ENCODE data around the gene SIGLEC6. TPM values are rescaled to one million over a fixed set of nuclear protein-coding genes. Genes with fewer than 3 reads are reported as not detected.

Gene SIGLEC6
- total RNA-seq, 6 experiments from 2014 or later, result not detected

- TF ChIP-seq POLR2A (IDR thresholded peaks at IDR 0.05), result no peak
- Histone ChIP-seq H3K27ac (no peak overlapping the region), H3K4me3 (no peak overlapping the region), H3K9me3 (no peaks in the 10 kb centered on the region), H3K27me3 (no peaks in the 10 kb centered on the region), H3K4me1 (no peaks in the 10 kb centered on the region), H3K36me3 (no peaks in the 10 kb centered on the region)
- DNase-seq (no peak), ATAC-seq (no peak)
- intact Hi-C loops (cut with DNase I), result no loop called here
- WGBS (ENCODE audit: insufficient coverage, low coverage, low lambda C conversion rate, missing lambda C conversion rate), result 37% methylated on average over 5 of the region's 5 CpGs
Measured at GRCh38 chr19:51548213-51548651, 16.8 kb upstream of the SIGLEC6 start.

DNA sequence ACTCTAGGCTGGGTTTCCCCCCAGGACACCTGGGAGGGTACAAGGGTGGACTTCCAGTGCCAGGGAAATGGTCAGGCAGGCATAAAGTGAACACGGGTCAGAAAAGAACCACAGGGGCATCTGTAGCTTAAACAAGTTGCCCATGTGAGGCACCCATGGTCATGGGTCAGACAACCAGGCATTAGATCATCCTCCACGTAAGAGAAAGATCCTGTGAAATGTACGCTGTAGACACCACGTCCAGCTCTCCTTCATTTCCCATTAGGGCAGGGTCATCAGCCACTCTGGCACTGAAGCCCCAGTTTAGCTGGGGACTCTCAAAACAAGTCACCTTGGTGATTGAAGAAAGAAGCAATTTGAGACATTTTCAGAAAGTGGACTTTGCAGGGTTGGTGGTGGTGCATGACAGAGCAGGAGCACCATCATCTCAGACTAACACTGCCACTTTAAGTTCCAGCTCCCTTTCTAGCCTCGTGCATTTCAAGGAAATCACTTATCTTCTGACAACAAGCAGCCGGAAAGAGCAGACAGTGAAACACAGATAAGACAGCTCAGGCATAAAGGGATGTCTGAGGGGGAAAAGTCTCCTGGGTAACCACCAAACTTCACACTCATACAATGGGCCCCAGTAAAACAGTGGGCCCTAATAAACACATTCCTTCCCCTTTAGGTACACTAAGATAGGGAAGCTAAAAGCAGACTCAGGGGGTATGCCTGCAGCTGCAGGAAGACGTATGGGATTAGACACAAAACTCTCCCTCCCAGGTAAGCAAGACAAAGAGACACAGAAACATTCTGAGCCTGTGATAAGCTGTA is 16.1 kb upstream of the SIGLEC6 start:
- WGBS (ENCODE audit: insufficient coverage, low coverage, low lambda C conversion rate, missing lambda C conversion rate), result 8% methylated on average over 4 of the region's 7 CpGs
- Histone ChIP-seq H3K27ac (no peak overlapping the region), H3K27me3 (no peaks in the 10 kb centered on the region), H3K4me1 (no peaks in the 10 kb centered on the region), H3K9me3 (no peaks in the 10 kb centered on the region), H3K4me3 (no peak overlapping the region), H3K36me3 (no peaks in the 10 kb centered on the region)
- DNase-seq, result no peak
- TF ChIP-seq, protein P1, sequence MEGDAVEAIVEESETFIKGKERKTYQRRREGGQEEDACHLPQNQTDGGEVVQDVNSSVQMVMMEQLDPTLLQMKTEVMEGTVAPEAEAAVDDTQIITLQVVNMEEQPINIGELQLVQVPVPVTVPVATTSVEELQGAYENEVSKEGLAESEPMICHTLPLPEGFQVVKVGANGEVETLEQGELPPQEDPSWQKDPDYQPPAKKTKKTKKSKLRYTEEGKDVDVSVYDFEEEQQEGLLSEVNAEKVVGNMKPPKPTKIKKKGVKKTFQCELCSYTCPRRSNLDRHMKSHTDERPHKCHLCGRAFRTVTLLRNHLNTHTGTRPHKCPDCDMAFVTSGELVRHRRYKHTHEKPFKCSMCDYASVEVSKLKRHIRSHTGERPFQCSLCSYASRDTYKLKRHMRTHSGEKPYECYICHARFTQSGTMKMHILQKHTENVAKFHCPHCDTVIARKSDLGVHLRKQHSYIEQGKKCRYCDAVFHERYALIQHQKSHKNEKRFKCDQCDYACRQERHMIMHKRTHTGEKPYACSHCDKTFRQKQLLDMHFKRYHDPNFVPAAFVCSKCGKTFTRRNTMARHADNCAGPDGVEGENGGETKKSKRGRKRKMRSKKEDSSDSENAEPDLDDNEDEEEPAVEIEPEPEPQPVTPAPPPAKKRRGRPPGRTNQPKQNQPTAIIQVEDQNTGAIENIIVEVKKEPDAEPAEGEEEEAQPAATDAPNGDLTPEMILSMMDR (IDR thresholded peaks at IDR 0.05), result no peak
- TF ChIP-seq POLR2A (IDR thresholded peaks at IDR 0.05), result no peak
- ATAC-seq, result peak in 2 of 4 donors; percentile 25 to 37
- intact Hi-C loops (cut with DNase I), result no loop called here

- DNase-seq (no peak), ATAC-seq (peak; percentile 11 to 72 (median 58))
- H3K36me3 ChIP-seq, result no peaks in the 10 kb centered on the region
- 30% methylated on average over 10 of the region's 10 CpGs for WGBS (ENCODE audit: insufficient coverage, low coverage, low lambda C conversion rate, missing lambda C conversion rate)
- H3K27me3 ChIP-seq, result no peaks in the 10 kb centered on the region
- intact Hi-C loops (cut with DNase I), result no loop called here
- H3K4me1 ChIP-seq, result no peaks in the 10 kb centered on the region
- H3K4me3 ChIP-seq, result no peak overlapping the region
- no peaks in the 10 kb centered on the region for H3K9me3 ChIP-seq
- no peak overlapping the region for H3K27ac ChIP-seq
- no peak for TF ChIP-seq POLR2A (IDR thresholded peaks at IDR 0.05)
- TF ChIP-seq, protein P1 (IDR thresholded peaks at IDR 0.05), result no peak
Measured at GRCh38 chr19:51546650-51547396, 15.4 kb upstream of the SIGLEC6 start.

DNA sequence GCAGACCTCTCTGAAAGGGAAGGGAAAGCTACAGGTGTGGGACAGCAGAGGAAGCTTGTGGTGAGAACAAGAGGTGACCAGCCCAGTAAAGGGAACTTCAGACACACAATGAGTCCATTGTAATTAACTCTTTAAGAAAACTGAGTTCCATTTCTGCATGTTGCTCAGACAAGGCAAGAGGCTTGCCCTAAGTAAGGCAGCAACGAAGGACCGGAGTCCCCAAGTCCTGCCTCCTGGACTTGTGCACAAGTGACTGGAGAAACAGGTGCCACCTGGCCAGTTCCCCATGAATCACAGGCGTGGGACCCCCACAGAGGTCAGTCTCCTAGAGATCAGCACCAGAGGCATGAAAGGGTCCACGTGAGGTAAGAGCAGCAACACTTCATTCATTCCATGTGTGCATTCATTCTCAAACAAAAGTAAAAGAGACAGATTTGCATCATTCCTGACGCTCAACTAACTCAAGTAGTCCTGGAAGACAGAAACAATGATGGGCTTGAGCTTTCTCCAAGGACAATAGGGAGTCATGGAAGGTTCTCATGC is 14.7 kb upstream of the SIGLEC6 start:
- no peak for ATAC-seq
- Histone ChIP-seq H3K4me1 (no peaks in the 10 kb centered on the region), H3K4me3 (no peak overlapping the region), H3K9me3 (no peaks in the 10 kb centered on the region), H3K27me3 (no peaks in the 10 kb centered on the region), H3K36me3 (no peaks in the 10 kb centered on the region), H3K27ac (no peak overlapping the region)
- intact Hi-C loops (cut with DNase I), result no loop called here
- WGBS (ENCODE audit: insufficient coverage, low coverage, low lambda C conversion rate, missing lambda C conversion rate), result 22% methylated on average over 3 of the region's 5 CpGs
- TF ChIP-seq, protein P1 (IDR thresholded peaks at IDR 0.05), result no peak
- DNase-seq, result no peak

DNA sequence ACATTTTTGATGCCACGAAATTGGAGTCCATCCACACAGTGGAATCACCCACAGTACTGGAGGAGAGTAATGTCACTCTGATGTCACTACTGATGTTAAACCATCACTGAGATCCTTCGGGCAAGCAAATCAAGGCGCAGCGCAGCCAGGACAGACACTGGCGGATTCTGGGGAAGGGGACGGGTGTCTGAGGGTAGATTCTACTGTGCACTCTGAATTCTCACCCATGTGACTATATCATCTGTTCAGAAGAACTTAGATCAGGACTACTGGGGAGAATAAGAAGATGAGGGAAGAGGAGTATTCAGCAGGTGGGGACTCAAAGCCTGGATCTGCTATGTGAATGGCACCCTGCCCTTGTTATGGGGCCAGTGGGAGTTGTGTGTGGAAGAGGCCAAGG is 12.6 kb upstream of the SIGLEC6 start:
- no peaks in the 10 kb centered on the region for H3K36me3 ChIP-seq
- no peak for TF ChIP-seq POLR2A (IDR thresholded peaks at IDR 0.05)
- TF ChIP-seq, protein P1 (IDR thresholded peaks at IDR 0.05), result no peak
- ATAC-seq, result no peak
- no peak overlapping the region for H3K27ac ChIP-seq
- no peaks in the 10 kb centered on the region for H3K4me1 ChIP-seq
- no peak for DNase-seq
- 62% methylated on average over 6 of the region's 6 CpGs for WGBS (ENCODE audit: insufficient coverage, low coverage, low lambda C conversion rate, missing lambda C conversion rate)
- no peaks in the 10 kb centered on the region for H3K27me3 ChIP-seq
- no peak overlapping the region for H3K4me3 ChIP-seq
- H3K9me3 ChIP-seq, result no peaks in the 10 kb centered on the region
- intact Hi-C loops (cut with DNase I), result no loop called here
